OCI-LY7 (cell line): ENCODE data around the gene PNLDC1.

Experiments
- EZH2phosphoT487 ChIP-seq: fragments of 200-600 bp; sonication (generic); IDR thresholded peaks from 2 replicates; pipeline ENCODE4 v1.6.1; 2018; ENCODE audit warnings: low read depth, borderline replicate concordance, mild to moderate bottlenecking, mixed run types, antibody characterized with exemption, low read length, moderate library complexity, mixed read lengths
- TF ChIP-seq, protein P1 (sequence below): fragments of 200-600 bp; sonication (generic); conservative IDR thresholded peaks from 2 replicates; pipeline ENCODE4 v1.5.1; 2014; ENCODE audit warnings: mild to moderate bottlenecking, antibody characterized with exemption, low read length, moderate library complexity, mixed read lengths

DNA sequence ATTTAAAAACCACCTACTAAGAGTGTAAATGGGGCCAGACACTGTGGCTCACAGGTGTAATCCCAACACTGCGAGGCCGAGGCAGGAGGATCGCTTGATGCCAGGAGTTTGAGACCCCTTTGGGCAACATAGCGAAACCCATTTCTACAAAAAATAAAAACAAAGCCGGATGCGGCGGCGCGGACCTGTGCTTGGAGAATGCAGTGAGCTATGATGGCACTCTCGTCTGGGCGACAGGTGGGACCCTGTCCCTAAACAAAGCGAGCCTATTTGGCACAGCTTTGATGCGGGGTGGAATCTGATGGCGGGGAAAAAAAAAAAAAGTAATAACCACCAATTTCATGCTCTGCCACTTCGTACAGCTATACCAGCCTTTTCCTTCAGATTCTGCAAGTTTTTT, 11.8 kb upstream of the PNLDC1 start:
- TF ChIP-seq EZH2phosphoT487, result no peak
- TF ChIP-seq, protein P1, sequence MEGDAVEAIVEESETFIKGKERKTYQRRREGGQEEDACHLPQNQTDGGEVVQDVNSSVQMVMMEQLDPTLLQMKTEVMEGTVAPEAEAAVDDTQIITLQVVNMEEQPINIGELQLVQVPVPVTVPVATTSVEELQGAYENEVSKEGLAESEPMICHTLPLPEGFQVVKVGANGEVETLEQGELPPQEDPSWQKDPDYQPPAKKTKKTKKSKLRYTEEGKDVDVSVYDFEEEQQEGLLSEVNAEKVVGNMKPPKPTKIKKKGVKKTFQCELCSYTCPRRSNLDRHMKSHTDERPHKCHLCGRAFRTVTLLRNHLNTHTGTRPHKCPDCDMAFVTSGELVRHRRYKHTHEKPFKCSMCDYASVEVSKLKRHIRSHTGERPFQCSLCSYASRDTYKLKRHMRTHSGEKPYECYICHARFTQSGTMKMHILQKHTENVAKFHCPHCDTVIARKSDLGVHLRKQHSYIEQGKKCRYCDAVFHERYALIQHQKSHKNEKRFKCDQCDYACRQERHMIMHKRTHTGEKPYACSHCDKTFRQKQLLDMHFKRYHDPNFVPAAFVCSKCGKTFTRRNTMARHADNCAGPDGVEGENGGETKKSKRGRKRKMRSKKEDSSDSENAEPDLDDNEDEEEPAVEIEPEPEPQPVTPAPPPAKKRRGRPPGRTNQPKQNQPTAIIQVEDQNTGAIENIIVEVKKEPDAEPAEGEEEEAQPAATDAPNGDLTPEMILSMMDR, result no peak
